ENCODE results near the gene UBXN4.
"Not testable (repeated sequence)": the region's sequence is repeated elsewhere in the genome, so short reads cannot be mapped to it uniquely, and the experiment has no call there.

The UBXN4 gene

DNA sequence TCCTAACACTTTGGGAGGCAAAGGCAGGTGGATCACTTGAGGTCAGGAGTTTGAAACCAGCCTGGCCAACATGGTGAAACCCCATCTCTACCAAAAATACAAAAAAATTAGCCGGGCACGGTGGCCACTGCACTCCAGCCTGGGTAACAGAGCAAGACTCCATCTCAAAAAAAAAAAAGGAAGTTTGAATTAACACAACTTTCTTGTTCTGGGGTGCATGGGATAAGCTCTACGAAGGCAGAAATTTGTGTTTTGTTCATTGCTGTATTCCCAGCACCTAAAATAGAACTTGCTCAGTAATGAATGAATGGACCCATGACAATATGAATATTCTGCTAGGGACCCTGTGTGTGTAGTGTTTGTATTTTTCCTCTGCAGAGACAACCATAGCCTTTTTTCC lies 66.2 kb downstream of the UBXN4 start:
- not testable (repeated sequence) for DNase-seq (ENCODE audit: low spot score)

DNA sequence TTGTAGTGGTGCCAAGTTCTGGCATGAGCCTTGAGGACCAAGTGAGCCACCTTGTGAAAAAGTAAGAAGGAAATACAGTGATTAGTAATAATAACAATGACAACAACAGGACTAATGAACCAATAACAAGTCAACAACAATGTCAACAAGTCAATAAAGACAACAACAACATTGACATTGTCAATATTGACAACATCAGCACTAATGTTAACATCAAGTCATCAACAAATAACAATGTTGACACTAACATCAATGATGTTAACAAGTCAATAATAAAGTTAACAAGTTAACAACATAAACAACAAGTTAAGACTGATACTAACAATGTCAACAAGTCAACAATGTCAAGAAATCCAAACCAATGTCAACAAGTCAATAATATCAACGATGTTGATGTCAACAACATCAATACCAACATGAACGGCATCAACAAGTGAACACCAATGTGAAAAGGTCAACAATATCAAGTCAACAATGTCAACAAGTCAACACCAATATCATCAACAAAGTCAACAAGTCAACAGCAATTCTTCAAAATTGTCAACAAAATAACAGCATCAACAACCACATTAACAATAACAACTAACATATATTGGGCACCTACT lies 71.4 kb downstream of the UBXN4 start:
- no peak for DNase-seq (ENCODE audit: low spot score)

DNA sequence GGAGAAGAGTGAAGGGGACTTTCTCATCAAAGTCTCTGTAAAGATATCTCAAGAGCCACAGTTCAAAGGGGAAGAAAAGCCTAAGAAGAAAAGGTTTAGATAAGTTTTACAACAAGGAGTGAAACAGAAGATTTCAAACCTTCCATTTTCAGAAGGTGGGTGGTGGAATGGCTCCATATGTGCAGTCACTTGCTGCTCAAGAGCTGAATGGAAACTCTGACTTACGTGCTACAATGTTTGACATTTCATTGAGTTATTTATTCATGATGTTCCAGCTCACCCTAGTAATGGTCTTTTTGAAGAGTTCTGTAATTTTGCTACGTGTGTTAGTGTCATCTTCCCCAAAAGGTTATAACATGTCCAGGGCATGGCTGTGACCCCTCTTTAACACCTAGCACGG lies 73.6 kb downstream of the UBXN4 start:
- no peak for DNase-seq (ENCODE audit: low spot score)

- DNase-seq (ENCODE audit: low spot score), result no peak
These were observed 75.8 kb downstream of the UBXN4 start for GRCh38 chr2:135817466-135817865.

DNA sequence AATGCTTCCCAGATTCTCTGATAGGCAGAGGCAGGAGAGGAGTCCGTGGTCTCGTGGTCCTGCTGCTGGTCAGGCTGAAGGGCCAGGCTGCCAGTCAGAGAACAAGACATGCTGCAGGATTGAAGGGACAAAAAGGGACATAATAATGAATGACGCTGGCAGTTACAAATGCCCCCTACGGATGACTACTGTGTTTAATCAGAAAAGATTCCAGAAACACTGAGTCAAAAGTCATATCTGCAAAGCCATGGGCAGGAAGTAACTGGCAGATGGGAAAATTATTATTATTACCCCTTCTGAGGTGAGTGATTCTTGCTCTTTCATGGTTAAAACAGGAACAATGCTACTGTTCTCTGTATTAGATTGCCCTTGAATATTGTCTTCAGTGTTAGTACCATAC lies 76.3 kb downstream of the UBXN4 start:
- DNase-seq (ENCODE audit: low spot score), result no peak

GRCh38 chr2:135818937-135819610 lies 77.4 kb downstream of the UBXN4 start:
- no peak for DNase-seq (ENCODE audit: low spot score)

DNA sequence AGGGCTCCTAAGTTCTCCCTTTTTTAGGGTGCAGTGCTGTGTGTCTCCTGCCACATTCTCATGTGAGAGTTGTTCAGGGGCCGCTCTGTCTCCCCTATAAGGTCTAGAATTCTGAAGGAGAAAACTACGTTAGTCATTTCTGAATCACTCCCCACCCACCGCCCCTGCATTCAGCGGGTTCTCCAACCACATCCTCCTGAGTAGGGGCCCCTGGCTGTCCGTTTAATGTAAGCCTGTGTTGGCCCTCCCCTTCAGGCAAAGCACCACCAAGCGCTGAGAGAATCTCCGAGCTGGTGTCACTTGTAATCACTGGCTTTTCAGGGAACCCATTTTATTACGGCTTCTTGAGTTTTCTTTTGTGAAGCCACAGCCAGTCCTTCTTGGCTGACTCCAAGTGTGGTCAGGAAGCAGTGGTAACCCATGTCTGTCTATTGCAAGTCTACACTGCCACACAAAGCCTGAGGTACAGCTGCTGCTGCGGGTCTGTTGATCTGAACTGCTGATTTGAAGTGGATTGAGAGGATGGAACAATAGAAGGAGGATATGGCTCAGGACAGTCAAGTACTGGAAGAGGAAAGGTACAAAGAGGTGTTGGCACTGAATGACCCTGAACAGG lies 78.5 kb downstream of the UBXN4 start:
- DNase-seq (ENCODE audit: low spot score), result no peak

- no peak for DNase-seq (ENCODE audit: low spot score)
These were observed 79.5 kb downstream of the UBXN4 start for GRCh38 chr2:135821190-135821589.

GRCh38 chr2:135822855-135823254 lies 81.2 kb downstream of the UBXN4 start:
- DNase-seq (ENCODE audit: low spot score), result no peak

DNA sequence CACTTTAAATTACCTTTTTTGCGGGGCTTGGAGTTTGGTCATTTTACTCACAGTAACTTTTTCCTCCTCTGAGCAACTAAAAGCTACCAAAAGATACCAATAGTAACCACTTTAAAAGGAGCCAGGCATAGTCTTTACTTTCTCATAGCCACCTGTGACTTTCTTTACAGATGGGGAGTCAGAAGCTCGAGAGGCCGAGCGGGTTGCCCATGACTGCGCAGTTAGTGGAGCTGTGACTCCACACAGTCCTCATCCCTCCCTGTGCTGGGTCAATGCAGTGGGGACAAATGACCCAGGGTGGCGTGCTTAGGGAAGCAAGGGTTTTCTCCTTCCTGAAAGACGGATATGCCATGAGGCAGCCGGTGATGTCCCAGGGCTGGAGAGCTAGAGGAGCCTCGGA lies 83.5 kb downstream of the UBXN4 start:
- no peak for DNase-seq (ENCODE audit: low spot score)

DNA sequence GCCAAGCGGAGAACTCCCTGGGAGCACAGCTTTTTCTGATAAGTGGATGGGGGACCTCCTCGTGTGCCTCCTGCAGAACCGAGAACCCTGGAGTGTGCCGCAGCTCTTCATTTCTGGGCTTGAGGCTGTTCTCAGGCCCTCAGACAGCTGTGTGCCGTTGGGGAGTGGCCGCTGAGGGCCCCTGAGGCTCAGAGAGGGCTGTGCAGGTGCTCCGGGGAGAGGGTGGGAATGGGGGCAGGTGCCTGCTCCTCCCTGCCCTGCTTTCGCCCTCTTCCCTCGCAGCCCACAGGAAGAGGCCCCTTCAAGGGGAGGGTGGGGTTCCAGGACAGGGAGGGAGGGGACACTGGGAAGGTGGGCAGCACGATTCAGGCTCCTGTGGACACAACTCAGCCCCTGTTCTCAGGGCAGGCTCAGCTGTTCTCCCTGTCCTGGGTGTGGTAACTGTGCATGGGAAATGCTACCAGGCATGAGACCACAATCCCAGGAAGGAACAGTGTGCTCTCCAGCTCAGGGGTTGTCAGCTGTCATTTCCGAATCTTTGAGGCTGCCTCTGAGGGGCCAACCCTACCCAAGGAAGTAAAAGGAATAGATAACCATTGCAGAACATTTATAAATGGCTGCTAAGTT lies 84.0 kb downstream of the UBXN4 start:
- no peak for DNase-seq (ENCODE audit: low spot score)

DNA sequence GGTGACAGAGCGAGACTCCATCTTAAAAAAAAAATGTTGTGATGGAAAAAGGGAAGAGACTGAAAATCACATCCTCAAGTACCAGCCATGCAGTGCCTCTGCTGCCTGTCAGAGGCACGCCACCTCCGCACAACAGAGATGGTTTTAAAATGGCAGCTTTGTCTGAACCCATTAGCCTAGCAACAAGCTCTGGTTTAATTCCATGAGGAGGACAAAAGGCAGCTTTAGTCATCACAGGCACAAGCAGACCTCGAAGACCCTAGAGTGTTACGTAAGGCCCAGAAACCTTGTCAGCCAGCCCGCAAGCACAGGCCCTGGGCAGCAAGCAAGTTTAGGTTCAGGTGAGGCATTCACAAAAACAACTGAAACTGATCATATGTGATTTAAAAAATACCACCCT lies 84.9 kb downstream of the UBXN4 start:
- no peak for DNase-seq (ENCODE audit: low spot score)

DNA sequence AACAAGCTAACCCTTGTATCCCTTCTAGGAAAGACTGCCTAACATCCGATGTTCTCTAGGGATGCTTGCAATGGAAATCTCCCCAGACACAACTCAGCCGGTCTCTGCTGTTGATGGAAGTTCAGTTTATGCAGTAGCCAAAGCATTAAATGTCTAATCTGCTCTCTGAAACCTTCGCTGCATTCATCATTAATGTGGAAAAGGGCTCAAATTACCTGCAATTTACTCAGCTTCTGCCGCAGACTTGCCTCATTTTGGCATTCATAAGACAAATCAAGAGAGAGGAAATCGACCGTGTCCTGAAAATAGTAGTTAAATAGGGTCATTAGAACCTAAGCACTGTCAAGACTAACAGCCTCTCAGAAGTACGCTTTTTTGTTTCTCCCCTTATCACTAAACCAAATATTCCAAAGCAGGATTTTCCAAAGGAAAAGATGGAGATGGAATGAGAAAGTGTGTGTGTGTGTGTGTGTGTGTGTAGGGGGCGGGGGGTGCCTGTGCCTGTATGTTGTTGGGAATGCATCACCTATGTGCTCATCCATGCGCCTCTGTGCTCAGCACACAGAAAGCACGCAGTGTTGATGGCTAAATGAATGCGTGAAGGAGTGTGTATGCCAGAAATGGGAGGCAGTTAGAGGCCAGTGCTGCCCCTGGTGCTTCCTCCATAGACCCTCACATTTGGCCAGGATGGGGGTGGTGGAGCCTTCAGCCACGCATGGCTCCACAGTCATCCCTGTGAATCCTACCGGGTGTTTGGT lies 87.9 kb downstream of the UBXN4 start:
- no peak for DNase-seq (ENCODE audit: low spot score)

- no peak for DNase-seq (ENCODE audit: low spot score)
These were observed 89.6 kb downstream of the UBXN4 start for GRCh38 chr2:135831180-135831812.

DNA sequence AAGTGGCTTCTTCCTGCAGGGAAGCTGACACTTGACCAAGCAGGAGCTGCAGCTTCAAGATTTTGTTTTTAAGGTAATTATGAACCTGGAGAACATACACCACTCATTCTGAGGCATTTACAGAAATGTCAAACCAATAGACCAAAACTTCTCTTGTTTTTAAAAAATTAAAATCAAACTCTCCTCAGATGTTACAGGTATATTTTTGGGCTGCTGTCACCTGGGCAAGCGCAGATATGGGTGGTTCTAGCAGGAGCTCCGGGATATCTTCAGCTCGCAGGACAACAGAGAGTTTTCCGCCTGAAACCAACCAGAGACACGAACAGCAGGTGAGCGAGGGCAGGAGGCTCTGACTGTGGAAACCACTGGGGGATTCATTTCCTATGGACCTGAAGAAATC lies 91.2 kb downstream of the UBXN4 start:
- DNase-seq (ENCODE audit: low spot score), result no peak
